ENCODE data around the gene PARD3B.

The PARD3B gene

DNA sequence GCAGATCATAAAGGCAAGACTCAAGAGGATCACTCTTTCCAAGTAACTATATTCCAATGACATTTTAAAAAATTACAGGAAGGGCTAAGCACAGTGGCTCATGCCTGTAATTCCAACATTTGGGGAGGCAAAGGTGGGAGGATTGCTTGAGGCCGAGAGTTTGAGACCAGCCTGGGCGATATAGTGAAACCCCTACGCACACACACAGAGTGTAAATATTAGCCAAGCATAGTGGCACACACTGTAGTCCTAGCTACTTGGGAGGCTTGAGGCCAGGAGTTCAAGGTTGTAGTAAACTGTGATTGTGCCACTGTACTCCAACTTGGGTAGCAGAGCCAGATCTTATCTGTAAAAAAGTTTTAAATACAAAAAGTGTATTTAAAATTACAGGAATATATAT is 686.8 kb downstream of the PARD3B start:
- no peak for DNase-seq

DNA sequence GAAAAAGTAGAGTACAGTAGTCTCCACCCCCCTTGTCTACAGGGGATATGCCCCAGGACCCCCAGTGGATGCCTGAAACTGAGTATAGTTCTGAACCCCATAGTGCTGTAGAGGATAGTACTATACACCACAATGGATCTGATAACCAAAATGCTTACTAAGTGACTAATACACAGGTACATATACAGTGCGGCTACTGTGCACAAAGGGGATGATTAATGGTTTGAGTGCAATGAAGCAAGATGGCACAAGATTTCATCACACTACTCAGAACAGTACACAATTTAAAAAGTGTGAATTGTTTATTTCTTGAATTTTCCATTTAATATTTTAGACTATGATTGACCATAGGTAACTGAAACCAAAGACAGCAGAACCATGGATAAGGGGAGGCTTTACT is 690.2 kb downstream of the PARD3B start:
- no peak for DNase-seq

DNA sequence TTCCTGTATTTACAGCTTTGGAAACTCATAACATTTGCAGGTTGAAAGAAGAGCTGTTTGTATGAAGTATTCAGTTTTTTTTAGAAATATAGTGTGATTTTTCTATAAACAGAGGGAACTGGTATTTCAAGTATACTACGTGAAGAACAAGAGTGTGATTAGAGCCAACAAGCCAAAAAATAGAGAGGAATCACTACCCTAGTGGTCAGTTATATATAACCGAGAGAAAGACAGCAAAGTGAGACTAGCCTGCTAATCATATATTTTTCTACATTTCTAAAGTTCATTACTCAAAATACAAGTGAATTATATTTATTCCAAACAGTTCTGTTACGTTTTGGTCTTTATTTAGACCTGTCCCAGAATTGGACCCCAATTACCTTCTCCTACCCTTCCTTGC is 692.2 kb downstream of the PARD3B start:
- DNase-seq: no peak

DNA sequence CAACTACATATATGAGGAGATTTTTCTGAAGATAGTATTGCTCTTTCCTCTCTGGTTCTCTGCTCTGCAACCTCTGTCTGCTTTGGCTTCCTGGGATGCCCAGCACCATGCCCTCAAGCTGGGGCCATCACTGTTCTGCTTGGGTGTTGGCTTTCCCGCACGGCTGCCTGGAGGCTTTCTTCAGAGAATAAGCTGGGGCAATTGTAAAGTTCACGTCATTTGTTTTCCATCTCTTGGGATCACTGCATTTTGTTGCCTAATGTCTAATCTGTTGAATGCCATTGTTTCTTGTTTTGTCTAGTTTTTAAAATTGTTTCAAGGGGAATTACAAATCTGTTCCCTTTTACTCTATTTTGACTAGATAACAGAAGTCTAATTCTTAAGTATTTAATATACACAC is 699.7 kb downstream of the PARD3B start:
- DNase-seq: no peak

DNA sequence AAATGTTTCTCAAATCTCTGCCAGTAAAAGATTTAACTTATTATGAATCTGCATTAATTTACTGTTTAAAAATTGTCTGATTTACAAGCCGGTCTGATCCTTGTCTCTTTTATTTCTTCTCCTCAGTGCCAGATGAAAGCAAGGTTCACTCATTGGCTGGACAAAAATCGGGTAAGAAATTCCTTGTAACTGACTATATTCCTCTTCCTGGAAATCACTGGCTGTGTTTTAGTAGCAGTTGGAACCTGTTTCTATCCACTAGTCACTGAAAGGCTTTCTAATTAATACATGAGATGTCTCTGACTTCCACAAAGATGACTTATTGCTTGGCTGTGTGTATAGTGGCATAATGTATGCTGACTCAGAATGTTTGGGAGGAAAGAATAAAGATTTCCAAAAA is 700.4 kb downstream of the PARD3B start:
- no peak for DNase-seq

DNA sequence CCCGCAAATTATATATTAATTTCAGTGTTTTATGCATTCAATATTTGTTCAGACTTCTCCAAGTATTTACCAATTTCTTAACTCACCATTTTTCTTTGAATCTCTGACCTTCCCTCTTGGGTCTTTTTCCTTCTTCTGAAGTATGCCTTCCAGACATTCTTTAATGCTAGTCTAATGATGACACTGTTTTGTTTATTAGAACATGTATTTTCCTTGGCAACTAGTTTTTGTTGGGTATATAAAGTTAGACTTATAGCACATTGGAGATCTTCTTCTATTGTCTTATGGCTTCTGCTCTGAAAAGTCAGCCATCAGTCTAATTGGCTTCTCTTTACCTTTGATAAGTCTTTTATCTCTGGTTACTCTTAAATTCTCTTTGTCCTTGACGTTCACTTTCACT is 713.8 kb downstream of the PARD3B start:
- no peak for DNase-seq

DNA sequence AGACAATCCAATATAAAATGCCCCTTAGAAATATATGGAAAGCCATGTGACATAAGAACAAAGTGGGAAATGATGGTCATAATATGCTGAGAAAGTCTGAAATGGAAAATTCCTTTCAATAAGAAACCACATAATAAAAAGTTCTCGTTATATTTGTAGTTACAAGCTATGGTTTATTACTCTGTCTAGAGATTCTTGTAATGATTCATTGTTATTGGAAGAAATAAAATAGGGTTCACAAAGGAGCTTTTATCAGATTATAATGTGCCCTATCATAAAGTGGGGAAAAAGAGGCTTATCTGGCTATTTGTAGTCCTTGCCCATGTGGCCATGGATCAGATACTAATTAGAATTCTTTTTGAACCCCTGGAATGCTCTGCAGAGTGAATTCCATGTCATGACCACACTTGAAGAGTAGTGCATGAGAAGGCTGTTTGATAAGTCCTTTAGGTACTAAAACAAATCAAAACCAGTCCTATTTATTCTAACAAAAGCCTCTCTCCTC is 716.3 kb downstream of the PARD3B start:
- no peak for DNase-seq

DNA sequence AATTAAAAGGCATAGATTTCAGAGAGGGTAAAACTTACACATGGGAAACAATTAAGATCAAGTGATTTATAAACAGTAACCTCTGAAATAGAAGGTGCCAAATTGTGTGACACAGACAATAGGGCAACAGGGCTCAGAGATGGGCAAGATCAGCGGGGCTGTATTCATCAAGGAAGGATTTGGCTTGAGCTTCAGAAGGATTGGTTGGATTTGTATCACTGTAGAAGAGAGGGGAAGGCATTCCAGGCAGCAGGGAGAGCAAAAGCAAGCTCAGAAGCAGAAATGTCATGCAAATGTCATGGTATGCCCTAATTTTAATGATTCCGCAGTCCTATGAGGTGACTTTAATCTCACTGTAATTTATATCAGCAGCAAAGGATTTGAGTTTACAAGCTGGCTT is 722.0 kb downstream of the PARD3B start:
- DNase-seq: no peak

DNA sequence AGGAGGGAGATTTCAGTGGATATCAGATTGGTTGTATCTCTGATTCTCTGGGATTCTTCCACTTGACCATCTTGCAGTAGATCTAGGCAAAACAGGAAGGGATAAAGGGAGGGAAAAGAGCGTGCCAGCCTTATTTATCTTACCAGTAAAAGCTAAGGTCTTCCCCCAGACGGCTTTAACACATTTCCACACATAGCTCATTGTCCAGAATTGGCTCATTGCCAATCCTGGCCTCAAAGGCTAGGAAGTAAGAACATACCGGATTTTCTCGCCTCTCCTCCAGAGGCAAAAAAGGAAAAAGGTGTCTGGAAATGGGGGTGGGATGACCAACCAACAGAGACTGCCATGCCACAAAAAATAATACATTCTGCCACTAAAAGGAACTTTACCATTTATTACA is 725.4 kb downstream of the PARD3B start:
- DNase-seq: no peak

DNA sequence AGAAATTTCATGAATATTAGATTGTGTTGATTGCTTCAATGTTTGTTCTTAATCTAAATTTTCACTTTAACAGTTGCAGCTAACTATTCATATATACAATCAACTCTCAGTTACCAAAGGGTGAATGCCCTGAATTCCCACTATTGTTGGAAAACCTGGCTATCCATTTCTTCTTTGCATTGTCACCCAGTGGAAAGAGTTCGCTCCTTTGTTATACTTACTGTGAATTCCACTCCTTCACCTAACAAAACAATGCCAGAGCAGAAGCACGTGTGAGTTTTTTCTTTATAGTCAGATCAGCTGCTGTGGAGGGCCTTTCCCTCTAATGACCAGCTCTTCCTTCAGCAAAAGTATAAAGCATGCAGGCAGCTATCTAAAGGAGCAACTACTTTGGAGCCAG is 727.9 kb downstream of the PARD3B start:
- no peak for DNase-seq

DNA sequence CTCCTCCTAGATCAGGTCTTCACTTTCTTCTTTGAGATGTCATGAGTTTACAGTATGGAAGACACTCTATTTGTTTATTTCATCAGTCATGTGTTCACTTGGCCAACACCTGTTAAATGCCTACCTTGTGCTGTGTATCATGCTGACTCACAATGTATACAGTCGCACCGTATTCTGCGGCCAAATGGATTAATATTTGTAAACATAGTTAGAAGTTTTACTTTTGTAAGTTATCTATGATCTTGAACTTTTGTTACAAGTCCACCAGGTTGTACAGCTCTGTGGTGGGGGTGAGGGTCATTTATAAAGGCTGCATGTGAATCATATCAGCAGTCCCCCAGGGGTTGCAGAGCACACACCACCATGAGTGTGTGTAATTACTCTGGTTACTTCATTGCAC is 728.4 kb downstream of the PARD3B start:
- no peak for DNase-seq

DNA sequence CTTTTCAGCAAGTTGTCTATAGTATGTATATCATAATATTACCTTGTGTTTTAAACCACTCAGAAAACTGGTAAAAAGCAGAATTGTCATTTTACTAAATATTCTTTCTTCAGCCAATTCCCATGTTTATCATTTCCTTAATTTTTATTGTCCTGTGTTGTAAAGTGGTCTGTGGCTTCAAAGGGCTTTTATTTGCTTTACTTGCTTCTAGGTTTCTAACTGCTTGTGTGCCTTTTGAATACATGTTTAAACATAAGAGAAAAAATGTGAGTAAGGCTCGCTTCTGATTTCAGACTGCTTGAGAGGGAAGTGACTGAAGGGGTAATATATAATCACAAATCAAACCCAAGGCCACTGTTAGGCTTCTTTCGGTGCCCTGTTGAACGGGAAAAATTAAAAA is 729.5 kb downstream of the PARD3B start:
- no peak for DNase-seq

DNA sequence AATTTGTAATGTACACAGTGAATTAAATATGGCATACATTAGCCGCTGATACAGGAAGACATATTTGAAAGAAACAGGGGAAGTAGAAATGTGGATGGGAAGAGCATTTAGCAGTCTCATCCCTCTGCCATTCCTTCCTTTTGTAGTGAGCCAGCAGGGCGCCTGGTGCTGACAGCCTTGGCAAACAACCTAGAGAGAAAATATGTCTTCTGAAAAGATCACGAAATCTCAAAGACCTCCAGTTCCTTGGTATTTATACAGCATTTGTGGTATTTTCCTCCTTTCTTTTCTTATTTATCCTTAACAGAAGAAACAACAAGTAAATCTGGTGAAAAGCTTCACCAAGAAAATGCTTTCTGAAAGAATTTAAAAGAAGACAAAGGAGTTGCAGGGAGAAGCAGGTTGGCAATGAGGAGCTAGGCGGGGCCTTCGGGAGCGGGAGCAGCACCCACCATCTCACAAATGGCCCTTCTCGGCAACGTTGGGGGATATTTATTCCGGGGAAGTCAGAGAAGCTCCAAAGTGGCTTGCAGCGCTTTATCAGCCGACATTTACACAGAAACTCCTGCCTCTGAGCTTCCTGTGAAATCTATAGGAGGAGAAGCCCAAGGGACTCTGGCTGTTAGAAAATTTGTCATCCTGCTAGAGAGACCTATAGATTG is 731.0 kb downstream of the PARD3B start:
- no peak for DNase-seq

DNA sequence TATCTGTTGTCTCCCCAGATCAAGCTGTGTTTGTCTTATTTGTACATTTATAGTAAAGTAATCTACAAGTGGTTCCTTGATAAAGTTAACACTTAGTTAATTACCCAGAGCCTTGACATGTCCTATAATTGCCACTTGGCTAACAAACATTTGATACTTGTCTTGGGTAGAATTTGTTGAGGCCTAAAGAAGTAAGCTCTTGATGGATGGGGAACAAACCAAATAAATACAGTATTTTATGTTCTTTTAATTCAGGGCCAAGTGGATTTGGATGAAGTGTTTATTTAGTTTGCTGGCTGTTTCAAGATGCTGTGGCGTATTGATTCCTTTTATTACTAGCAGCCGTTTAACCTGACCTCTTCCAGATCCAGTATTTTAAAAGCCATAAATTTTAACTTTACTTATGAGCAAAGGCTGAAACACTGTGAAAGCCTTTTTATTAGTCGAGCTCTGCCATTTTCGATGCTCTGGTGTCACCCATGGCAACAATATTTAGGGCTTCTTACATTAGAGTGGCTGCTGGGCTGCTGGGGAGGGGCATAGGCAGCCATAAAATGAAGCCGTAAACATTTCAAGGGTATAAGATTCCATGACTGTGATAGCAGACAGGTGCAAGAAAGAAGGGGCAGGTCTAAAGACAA is 735.4 kb downstream of the PARD3B start:
- no peak for DNase-seq

DNA sequence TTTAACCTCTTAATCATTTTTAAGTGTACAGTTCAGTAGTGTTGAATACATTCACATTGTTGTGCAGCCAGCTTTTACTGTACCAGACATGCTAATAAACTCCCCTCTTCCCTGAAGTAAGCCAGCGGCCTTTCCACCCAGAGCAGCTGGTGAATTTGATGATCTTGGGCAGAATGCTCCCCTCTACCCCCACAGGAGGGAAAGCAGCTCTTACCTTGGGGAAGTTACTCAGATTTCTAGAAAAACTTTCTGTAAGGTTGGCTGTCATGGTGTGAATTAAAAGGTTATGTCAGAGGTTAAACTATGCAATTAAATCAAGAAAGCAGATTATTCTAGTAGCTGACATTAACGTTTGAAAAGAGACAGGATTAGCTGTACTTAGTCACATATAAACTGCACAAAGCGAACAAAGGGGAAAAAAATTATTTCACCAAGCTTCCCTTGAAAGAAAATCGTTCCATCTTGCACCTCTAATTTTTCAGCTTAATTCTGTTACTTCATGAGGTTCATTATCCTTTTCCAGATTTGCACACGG is 738.5 kb downstream of the PARD3B start:
- no peak for DNase-seq

DNA sequence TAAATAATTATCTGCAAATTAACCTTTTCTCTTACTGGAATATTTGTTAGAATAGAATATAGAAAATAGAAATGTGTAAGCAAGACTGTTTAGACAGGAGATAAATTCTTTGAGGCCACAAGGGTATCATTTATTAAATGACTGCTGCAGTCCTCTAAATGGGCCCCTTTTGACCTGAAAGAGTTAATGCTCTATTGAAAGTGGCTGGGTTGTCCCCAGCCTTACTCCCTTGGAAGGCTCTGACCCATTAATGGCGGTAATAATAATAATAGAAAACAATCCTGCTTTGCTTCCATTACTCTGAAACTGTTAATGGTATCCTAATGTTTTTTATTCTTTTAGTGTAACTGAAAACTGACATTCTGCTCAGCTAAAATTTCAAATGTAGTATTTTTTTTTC is 739.1 kb downstream of the PARD3B start:
- DNase-seq: no peak

DNA sequence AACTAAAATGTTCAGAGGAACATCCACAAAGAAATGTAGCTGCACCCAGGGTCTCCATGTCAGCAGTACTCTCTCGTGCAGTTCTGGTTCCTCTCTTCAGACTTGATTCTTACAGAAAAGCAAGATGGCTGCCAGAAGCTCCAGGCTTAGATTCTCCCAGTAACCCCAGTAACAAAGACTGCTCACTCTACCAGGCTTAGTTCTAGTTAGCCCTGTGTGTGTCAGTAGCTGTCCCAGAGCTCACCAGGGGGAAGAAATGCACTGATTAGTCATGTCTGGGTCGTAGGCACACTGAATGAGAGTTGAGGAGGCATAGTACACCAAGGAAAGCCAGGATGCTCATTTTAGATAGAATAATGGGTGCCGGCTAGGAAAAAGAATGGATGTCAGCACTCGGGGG is 742.0 kb downstream of the PARD3B start:
- no peak for DNase-seq

DNA sequence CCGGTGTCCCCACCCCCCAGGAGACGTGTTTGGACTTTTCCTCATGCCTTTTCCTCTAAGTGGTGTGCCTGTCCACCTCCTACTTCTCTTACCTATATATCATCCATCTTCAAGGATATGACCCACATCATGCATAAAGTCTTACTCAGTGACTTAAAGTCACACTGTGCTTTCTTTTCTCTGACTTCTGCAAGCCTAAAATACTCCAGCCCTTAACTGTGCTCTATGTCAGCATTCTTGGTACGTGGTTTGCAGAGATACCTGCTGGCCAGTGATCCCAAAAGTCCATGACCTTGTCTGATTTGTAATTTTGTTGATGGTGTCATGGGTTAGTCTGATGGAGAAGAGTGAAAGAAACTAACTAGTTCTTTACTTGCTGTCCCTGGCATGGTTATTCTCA is 743.4 kb downstream of the PARD3B start:
- no peak for DNase-seq

DNA sequence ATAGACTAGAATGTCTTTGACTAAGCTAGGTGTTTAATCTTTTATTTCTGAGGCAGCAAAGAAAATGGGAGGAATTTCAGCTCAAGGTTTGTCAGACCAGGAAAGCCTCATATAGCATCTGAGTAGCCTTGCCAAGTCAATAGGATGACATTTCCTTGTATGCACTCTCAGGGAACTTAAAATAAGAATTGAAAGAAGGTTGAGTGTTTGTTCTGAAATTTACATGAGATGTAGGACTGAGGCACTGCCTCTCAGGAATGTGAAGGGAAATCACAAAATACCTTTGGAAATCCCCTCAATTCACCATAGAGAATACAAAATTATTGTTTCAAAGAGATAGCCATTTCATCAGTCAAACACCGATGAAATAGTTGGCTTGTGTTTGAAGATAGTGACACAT is 745.0 kb downstream of the PARD3B start:
- DNase-seq: no peak

DNA sequence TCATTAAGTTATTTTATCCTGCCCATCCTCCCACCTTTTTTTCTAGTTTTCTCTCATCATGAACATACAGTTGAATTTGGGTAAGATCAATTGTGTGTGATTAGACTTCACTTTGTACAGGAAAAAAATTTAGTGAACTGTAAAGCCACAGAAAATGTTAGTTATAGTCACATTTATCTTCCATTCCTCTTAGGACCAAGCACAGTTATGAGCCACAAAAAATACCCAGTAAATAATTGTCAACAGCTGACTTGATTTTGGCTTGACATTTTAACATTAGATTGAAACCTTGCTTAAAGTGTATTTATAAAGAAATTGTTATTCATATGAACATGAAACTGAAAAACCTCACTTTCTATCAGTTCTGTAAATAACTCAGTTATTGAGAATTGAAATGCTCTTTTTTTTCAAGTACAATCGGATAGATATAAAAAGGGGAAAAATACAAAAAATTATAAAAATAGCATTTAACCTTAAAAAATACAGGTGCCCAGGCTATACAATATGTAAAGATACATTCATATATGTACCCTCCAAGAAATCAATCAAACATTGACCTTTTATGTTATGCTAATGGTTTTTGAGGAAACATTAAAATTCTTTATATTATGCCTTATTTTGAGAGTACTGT is 747.5 kb downstream of the PARD3B start:
- DNase-seq: no peak

DNA sequence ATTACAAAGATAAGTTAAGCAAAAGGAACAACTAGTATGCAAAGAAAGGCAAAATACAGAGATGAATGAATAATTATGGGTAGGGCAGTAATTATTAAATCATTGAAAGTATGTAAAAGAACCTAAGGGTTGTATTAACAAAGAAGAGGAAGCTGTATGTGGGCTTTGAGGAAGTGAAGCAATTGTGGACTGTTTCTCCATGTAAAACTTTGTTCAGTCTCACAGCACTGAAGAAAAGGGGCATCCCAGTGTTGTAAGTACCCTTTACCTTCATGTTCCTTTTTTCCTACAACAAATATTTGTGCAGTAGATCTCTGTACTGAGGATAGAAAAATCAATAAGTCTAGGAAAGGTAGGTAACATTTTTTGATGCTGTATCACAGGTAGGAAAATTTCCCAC is 748.3 kb downstream of the PARD3B start:
- DNase-seq: no peak

DNA sequence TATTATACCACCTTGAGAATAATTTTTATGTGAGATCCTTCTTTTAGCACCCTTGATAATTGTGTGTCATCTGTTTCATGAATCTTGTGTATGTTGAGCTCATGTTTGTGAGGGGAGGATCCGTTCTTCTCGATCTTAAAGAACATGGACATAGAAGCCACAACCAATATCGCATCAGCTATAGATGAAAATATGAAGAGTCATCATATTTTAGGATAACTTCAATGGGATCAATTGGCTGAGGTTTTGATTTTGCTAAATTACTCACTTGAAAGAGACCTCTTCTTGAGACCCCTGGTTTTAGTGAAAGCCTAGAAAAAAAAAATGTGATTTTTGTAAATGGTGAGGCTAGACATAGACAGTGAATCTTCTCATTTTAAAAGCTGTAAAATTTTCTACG is 751.7 kb downstream of the PARD3B start:
- no peak for DNase-seq

DNA sequence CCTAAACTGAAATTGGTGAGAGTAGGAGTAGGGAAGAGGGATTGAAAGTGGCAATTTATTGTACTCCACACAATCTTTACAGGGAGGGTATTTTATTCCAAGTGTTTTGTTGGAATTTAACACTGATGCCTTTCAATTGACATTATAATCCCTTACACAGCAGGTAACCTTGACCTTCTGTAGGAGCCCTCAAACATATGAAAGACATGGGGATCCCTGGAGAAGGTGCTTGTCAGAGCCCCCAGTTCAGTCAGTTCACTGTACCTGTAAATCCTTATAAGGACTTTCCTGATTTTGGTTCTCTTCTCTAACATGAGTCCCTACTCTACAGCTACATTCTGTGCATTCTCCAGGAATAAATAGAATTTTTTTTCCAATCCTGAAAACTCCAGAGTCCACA is 752.1 kb downstream of the PARD3B start:
- no peak for DNase-seq

DNA sequence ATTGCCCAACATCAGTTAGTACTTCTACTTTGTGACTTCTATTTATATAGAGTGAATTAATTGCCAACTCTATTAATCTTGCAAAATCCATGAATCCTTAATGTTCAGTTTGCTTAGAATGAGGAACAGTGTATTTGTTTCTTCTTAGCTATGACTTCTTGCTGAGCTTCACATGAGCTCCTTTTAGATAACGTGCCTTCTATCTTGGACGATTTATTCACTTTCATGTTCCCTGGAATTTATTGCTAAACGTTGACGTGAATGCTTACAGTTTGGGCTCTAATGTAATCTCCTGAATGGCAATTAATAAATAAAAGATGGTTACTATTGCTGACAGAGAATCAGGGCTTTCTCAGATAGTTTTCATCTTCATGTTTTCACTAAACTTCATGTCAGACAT is 752.6 kb downstream of the PARD3B start:
- no peak for DNase-seq

Measured in bone marrow (tissue), 2 donors.